CD4-positive, alpha-beta memory T cell (primary cell): Measurements from ENCODE around the gene SKP2. TPM values are rescaled to one million over a fixed set of nuclear protein-coding genes. Genes with fewer than 3 reads are reported as not detected.

Experiments used
- CTCF ChIA-PET: fragments of 350-600 bp; sonication (Branson Sonifier 250); formaldehyde crosslinking; loops from one replicate; lab custom pipeline; 2021; ENCODE audit warnings: inconsistent platforms; ENCODE audit not compliant: partially characterized antibody; lab: Charles Lee
- POLR2A ChIA-PET: fragments of 350-600 bp; sonication (Branson Sonifier 250); formaldehyde crosslinking; loops from one replicate; lab custom pipeline; 2021; ENCODE audit not compliant: partially characterized antibody; lab: Charles Lee
- DNase-seq, 5 donors: peaks; one replicate each; pipeline versions ENCODE4 v3.0.0 to v3.0.0-alpha.2; 2020 to 2022; ENCODE audit warnings: mixed read lengths in 1 of 5
- H3K27ac ChIP-seq: one replicate; pipeline ENCODE4 v1.7.0; 2013; ENCODE audit warnings: low read depth, low read length
- H3K27me3 ChIP-seq: 2 replicates; pipeline ENCODE4 v1.7.0; 2013; ENCODE audit warnings: mild to moderate bottlenecking, low read length, moderate library complexity; ENCODE audit not compliant: insufficient read depth
- H3K36me3 ChIP-seq: 2 replicates; pipeline ENCODE4 v1.7.0; 2013; ENCODE audit warnings: mild to moderate bottlenecking, low read length, moderate library complexity; ENCODE audit not compliant: insufficient read depth
- H3K4me1 ChIP-seq: 2 replicates; pipeline ENCODE4 v1.7.0; 2013; ENCODE audit warnings: mild to moderate bottlenecking, low read length, moderate library complexity; ENCODE audit not compliant: insufficient read depth
- H3K4me3 ChIP-seq, 2 donors: one replicate each; pipeline ENCODE4 v1.7.0; 2013; ENCODE audit warnings: low read length in 2 of 2, mild to moderate bottlenecking in 1 of 2
- H3K9me3 ChIP-seq, 2 donors: one replicate each; pipeline ENCODE4 v1.7.0; 2013; ENCODE audit warnings: low read length in 2 of 2, control low read depth in 1 of 2; ENCODE audit not compliant: control insufficient read depth in 1 of 2
- H3K27ac Mint-ChIP-seq, 7 donors: one replicate each; pipeline ENCODE4 v1.8.0; 2020 to 2021; ENCODE audit warnings: mixed read lengths in 7 of 7, mild to moderate bottlenecking in 6 of 7, inconsistent platforms in 3 of 7, moderate library complexity in 3 of 7
- H3K27me3 Mint-ChIP-seq, 2 donors: one replicate each; pipeline ENCODE4 v1.8.0; 2020 to 2021; ENCODE audit warnings: mixed read lengths in 2 of 2
- H3K36me3 Mint-ChIP-seq, 2 donors: one replicate each; pipeline ENCODE4 v1.8.0; 2020 to 2021; ENCODE audit warnings: mixed read lengths in 2 of 2, inconsistent platforms in 1 of 2, mild to moderate bottlenecking in 1 of 2
- H3K4me1 Mint-ChIP-seq, 4 donors: one replicate each; pipeline ENCODE4 v1.8.0; 2020 to 2021; ENCODE audit warnings: mixed read lengths in 4 of 4, mild to moderate bottlenecking in 1 of 4
- H3K4me3 Mint-ChIP-seq, 8 donors: one replicate each; pipeline ENCODE4 v1.8.0; 2020 to 2021; ENCODE audit warnings: mixed read lengths in 8 of 8, mild to moderate bottlenecking in 7 of 8, moderate library complexity in 6 of 8, inconsistent platforms in 3 of 8
- H3K9me3 Mint-ChIP-seq, 8 donors: one replicate each; pipeline ENCODE4 v1.8.0; 2020 to 2021; ENCODE audit warnings: mixed read lengths in 8 of 8, mild to moderate bottlenecking in 5 of 8, inconsistent platforms in 3 of 8, moderate library complexity in 1 of 8
- intact Hi-C: fragments of 100-400 bp; cut with micrococcal nuclease; formaldehyde crosslinking; loops from one replicate; pipeline ENCODE4 v1.15.1; 2023
- polyA plus RNA-seq, 2 donors: library from polyadenylated mRNA; unstranded; fragments of 300-500 nt; fragmentation: Illumina TruSeq; gene quantifications; one replicate each; pipeline ENCODE4 v1.2.3, GENCODE V29; 2021
- total RNA-seq, 2 experiments: library from RNA; stranded (reverse); gene quantifications; one replicate each; pipeline ENCODE4 v1.2.3, GENCODE V29; 2021

Gene SKP2
- total and polyA plus RNA-seq, 4 experiments from 2014 or later = 18.3 to 23.9 (median 20.1) TPM

GRCh38 chr5:36156121-36156601 lies 4.2 kb downstream of the SKP2 start:
- peaks cover 22% of the 10 kb centered on the region for H3K4me1 ChIP-seq
- peaks cover 54 to 75% of the 10 kb centered on the region in 2 donors for H3K36me3 Mint-ChIP-seq
- H3K27ac Mint-ChIP-seq = no peak overlapping the region
- no peaks in the 10 kb centered on the region for H3K9me3 ChIP-seq
- no peaks in the 10 kb centered on the region for H3K27me3 Mint-ChIP-seq
- H3K36me3 ChIP-seq = peaks cover 16% of the 10 kb centered on the region
- intact Hi-C loops = no loop called here
- CTCF ChIA-PET = interaction anchor here (1.1 kb wide), 1 partner anchor 16 kb away, joined by 4 read pairs; no protein-coding TSS in a partner anchor
- no peaks in the 10 kb centered on the region for H3K27me3 ChIP-seq
- no peak overlapping the region for H3K4me3 ChIP-seq
- DNase-seq = no peak
- peak overlapping the region in 1 of 8 donors; percentile 11 for H3K4me3 Mint-ChIP-seq
- POLR2A ChIA-PET = interaction anchor here (1.8 kb wide), 1 partner anchor 86 kb away, joined by 4 read pairs; the partner anchor contains the start of gene NADK2
- peaks cover 36 to 68% (median 43%) of the 10 kb centered on the region in 4 donors for H3K4me1 Mint-ChIP-seq
- no peaks in the 10 kb centered on the region for H3K9me3 Mint-ChIP-seq
- H3K27ac ChIP-seq = no peak overlapping the region

DNA sequence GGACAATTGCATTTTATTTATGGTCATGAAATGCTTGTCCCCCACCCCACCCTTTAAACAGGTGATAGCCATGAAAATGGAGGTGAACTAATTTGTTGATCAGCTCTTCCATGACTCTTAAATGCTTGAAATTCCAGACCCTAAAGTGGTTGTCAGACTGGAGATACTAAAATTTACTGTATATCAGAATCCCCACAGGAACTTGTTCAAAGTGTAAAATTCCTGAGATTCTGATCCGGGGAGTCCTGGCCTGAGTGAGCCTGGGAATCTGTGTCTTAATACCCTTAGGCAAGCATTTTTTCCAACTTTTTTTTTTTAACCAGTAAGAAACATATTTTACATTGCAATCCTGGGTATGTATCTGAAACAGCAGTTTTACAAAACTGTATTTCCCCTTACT lies 4.7 kb downstream of the SKP2 start:
- intact Hi-C loops = no loop called here

GRCh38 chr5:36158144-36158543 lies 6.2 kb downstream of the SKP2 start:
- H3K4me3 Mint-ChIP-seq = no peak overlapping the region

More for the DNA sequence above, 4.7 kb downstream of the SKP2 start:
- ChIA-PET POLR2A (interaction anchor here (1.8 kb wide), 1 partner anchor 85 kb away, joined by 4 read pairs; the partner anchor contains the start of gene NADK2), CTCF (interaction anchor here (1.1 kb wide), 1 partner anchor 17 kb away, joined by 4 read pairs; no protein-coding TSS in a partner anchor)
- peaks cover 19% of the 10 kb centered on the region for H3K36me3 ChIP-seq
- H3K27ac ChIP-seq = no peak overlapping the region
- no peak overlapping the region for H3K4me3 Mint-ChIP-seq
- no peaks in the 10 kb centered on the region for H3K9me3 ChIP-seq
- H3K27me3 ChIP-seq = no peaks in the 10 kb centered on the region
- peaks cover 36 to 72% (median 44%) of the 10 kb centered on the region in 4 donors for H3K4me1 Mint-ChIP-seq
- peaks cover 59 to 77% of the 10 kb centered on the region in 2 donors for H3K36me3 Mint-ChIP-seq
- H3K27me3 Mint-ChIP-seq = no peaks in the 10 kb centered on the region
- H3K27ac Mint-ChIP-seq = no peak overlapping the region
- DNase-seq = no peak
- peaks cover 22% of the 10 kb centered on the region for H3K4me1 ChIP-seq
- H3K9me3 Mint-ChIP-seq = no peaks in the 10 kb centered on the region
- no peak overlapping the region for H3K4me3 ChIP-seq

DNA sequence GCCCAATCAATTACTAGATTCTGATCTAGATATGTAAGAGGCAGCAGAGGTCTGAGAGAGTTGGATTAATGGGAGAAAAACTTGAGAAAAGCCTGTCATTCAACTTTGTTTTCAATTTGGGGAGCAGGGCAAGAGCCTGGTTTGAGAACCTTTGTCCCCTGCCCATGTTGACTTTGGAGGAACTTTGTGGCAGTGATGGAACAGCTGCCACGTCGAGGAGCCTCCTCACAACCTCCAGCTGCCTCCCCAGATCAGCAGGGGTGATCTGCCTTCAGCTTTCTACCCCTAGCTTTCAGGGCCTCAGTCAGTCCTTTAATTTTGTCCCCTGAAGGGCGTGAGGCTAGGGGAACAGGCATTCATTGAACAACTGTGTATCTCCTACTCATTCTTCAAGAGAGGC lies 8.7 kb downstream of the SKP2 start:
- Mint-ChIP-seq H3K9me3 (no peaks in the 10 kb centered on the region), H3K27me3 (no peaks in the 10 kb centered on the region), H3K36me3 (peaks cover 74 to 88% of the 10 kb centered on the region in 2 donors), H3K4me3 (no peak overlapping the region), H3K4me1 (peaks cover 17 to 39% (median 23%) of the 10 kb centered on the region in 4 donors), H3K27ac (peak overlapping the region in 2 of 7 donors; percentile 10 to 70)
- intact Hi-C loops = no loop called here
- POLR2A ChIA-PET = no interaction called here
- Histone ChIP-seq H3K27ac (no peak overlapping the region), H3K36me3 (peaks cover 38% of the 10 kb centered on the region), H3K4me1 (no peaks in the 10 kb centered on the region), H3K9me3 (no peaks in the 10 kb centered on the region), H3K27me3 (no peaks in the 10 kb centered on the region), H3K4me3 (no peak overlapping the region)
- DNase-seq = no peak
- CTCF ChIA-PET = no interaction called here

More at GRCh38 chr5:36158144-36158543, 6.2 kb downstream of the SKP2 start:
- H3K27me3 Mint-ChIP-seq = no peaks in the 10 kb centered on the region
- Histone ChIP-seq H3K36me3 (peaks cover 25% of the 10 kb centered on the region), H3K9me3 (no peaks in the 10 kb centered on the region), H3K27me3 (no peaks in the 10 kb centered on the region), H3K4me3 (no peak overlapping the region), H3K4me1 (peaks cover 13% of the 10 kb centered on the region), H3K27ac (no peak overlapping the region)
- DNase-seq = no peak
- peak overlapping the region in 1 of 7 donors; percentile 91 for H3K27ac Mint-ChIP-seq
- CTCF ChIA-PET = no interaction called here
- H3K9me3 Mint-ChIP-seq = no peaks in the 10 kb centered on the region
- H3K36me3 Mint-ChIP-seq = peaks cover 74 to 83% of the 10 kb centered on the region in 2 donors
- intact Hi-C loops = no loop called here
- POLR2A ChIA-PET = no interaction called here
- H3K4me1 Mint-ChIP-seq = peaks cover 28 to 59% (median 34%) of the 10 kb centered on the region in 4 donors

- H3K9me3 ChIP-seq = no peaks in the 10 kb centered on the region
- H3K4me1 ChIP-seq = no peaks in the 10 kb centered on the region
- H3K27me3 ChIP-seq = no peaks in the 10 kb centered on the region
- Mint-ChIP-seq H3K36me3 (peaks cover 71 to 87% of the 10 kb centered on the region in 2 donors), H3K4me1 (peaks cover 18 to 33% (median 21%) of the 10 kb centered on the region in 4 donors), H3K27me3 (no peaks in the 10 kb centered on the region), H3K9me3 (no peaks in the 10 kb centered on the region), H3K27ac (peak overlapping the region in 3 of 7 donors; percentile 32 to 60 (median 52)), H3K4me3 (no peak overlapping the region)
- H3K36me3 ChIP-seq = peaks cover 37% of the 10 kb centered on the region
- DNase-seq = no peak
- H3K4me3 ChIP-seq = no peak overlapping the region
- ChIA-PET CTCF (interaction anchor here (0.9 kb wide), 1 partner anchor 80 kb away, joined by 3 read pairs; the partner anchor contains the start of gene NADK2), POLR2A (no interaction called here)
- intact Hi-C loops = no loop called here
- H3K27ac ChIP-seq = no peak overlapping the region
Observed at GRCh38 chr5:36161361-36161760, 9.4 kb downstream of the SKP2 start.

DNA sequence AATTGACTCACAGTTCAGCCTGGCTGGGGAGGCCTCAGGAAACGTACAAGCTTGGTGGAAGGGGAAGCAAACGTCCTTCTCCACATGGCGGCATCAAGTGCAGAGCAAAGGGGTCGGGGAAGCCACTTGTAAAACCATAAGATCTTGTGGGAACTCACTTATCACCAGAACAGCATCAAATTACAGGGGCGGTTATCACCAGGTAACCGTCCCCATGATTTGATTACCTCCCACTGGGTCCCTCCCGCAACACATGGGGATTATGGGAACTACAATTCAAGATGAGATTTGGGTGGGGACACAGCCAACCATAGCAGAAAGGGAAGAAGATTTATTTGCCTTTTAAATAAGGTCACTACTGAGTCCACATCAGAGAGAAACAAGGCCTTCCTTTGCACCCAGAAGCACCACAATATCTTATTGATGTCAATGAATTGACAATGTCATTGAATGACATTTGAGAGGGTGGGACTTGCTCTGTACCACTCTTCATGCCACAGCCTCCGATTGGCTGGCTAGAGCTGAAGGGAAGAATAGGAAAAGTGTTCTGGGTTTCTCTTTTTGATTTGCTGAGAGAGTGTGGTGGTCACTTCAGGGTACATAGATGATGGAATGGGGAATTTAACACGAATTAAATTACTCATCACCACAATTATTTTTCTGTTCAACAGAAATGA lies 11.0 kb downstream of the SKP2 start:
- no peak overlapping the region for H3K4me3 Mint-ChIP-seq
- H3K27ac ChIP-seq = no peak overlapping the region
- H3K9me3 Mint-ChIP-seq = no peaks in the 10 kb centered on the region
- ChIA-PET CTCF (no interaction called here), POLR2A (no interaction called here)
- intact Hi-C loops = no loop called here
- H3K36me3 ChIP-seq = peaks cover 33% of the 10 kb centered on the region
- H3K27ac Mint-ChIP-seq = no peak overlapping the region
- DNase-seq = no peak
- peaks cover 19 to 31% (median 22%) of the 10 kb centered on the region in 4 donors for H3K4me1 Mint-ChIP-seq
- no peaks in the 10 kb centered on the region for H3K27me3 ChIP-seq
- H3K4me1 ChIP-seq = peaks cover 1% of the 10 kb centered on the region
- H3K4me3 ChIP-seq = no peak overlapping the region
- H3K9me3 ChIP-seq = no peaks in the 10 kb centered on the region
- no peaks in the 10 kb centered on the region for H3K27me3 Mint-ChIP-seq
- peaks cover 71 to 84% of the 10 kb centered on the region in 2 donors for H3K36me3 Mint-ChIP-seq

GRCh38 chr5:36164461-36164860 lies 12.6 kb downstream of the SKP2 start:
- no peak for DNase-seq
- Histone ChIP-seq H3K4me1 (peaks cover 14% of the 10 kb centered on the region), H3K27me3 (no peaks in the 10 kb centered on the region), H3K9me3 (no peaks in the 10 kb centered on the region), H3K4me3 (no peak overlapping the region), H3K36me3 (peaks cover 32% of the 10 kb centered on the region), H3K27ac (no peak overlapping the region)
- no peaks in the 10 kb centered on the region for H3K9me3 Mint-ChIP-seq
- intact Hi-C loops = no loop called here
- CTCF ChIA-PET = interaction anchor here (1.3 kb wide), 1 partner anchor 10 kb away, joined by 3 read pairs; no protein-coding TSS in a partner anchor
- peaks cover 65 to 83% of the 10 kb centered on the region in 2 donors for H3K36me3 Mint-ChIP-seq
- H3K4me1 Mint-ChIP-seq = peaks cover 23 to 35% (median 26%) of the 10 kb centered on the region in 4 donors
- no peak overlapping the region for H3K4me3 Mint-ChIP-seq
- POLR2A ChIA-PET = no interaction called here
- no peaks in the 10 kb centered on the region for H3K27me3 Mint-ChIP-seq
- H3K27ac Mint-ChIP-seq = no peak overlapping the region
